GM18499 (cell line): ENCODE data around the gene MUC4.
"Not testable (repeated sequence)": the region's sequence is repeated elsewhere in the genome, so short reads cannot be mapped to it uniquely, and the experiment has no call there.

Source experiments
- ATAC-seq: cut with Tn5 transposase; IDR thresholded peaks from one replicate; pipeline ENCODE4 v1.9.1; 2021; ENCODE audit warnings: moderate number of reproducible peaks; ENCODE audit not compliant: insufficient read depth, unreplicated experiment

MUC4 gene

GRCh38 chr3:195839260-195840010 is 27.7 kb upstream of the MUC4 start:
- no peak for ATAC-seq

- no peak for ATAC-seq
Measured at GRCh38 chr3:195838714-195839113, 27.0 kb upstream of the MUC4 start.

- ATAC-seq, result no peak
Measured at GRCh38 chr3:195836476-195837135, 24.9 kb upstream of the MUC4 start.

- no peak for ATAC-seq
Measured at GRCh38 chr3:195835791-195836190, 24.1 kb upstream of the MUC4 start.

- no peak for ATAC-seq
Measured at GRCh38 chr3:195834675-195835583, 23.2 kb upstream of the MUC4 start.

- ATAC-seq, result no peak
Measured at GRCh38 chr3:195829897-195830254, 18.1 kb upstream of the MUC4 start.

- no peak for ATAC-seq
Measured at GRCh38 chr3:195828762-195829161, 17.0 kb upstream of the MUC4 start.

GRCh38 chr3:195825857-195826804 is 14.4 kb upstream of the MUC4 start:
- no peak for ATAC-seq

GRCh38 chr3:195825191-195825588 is 13.5 kb upstream of the MUC4 start:
- no peak for ATAC-seq

- not testable (repeated sequence) for ATAC-seq
Measured at GRCh38 chr3:195824425-195825190, 12.9 kb upstream of the MUC4 start.

- ATAC-seq, result no peak
Measured at GRCh38 chr3:195823999-195824398, 12.3 kb upstream of the MUC4 start.

GRCh38 chr3:195823280-195823679 is 11.6 kb upstream of the MUC4 start:
- no peak for ATAC-seq

- ATAC-seq, result no peak
Measured at GRCh38 chr3:195822131-195822696, 10.5 kb upstream of the MUC4 start.

GRCh38 chr3:195821403-195822130 is 9.8 kb upstream of the MUC4 start:
- no peak for ATAC-seq

- no peak for ATAC-seq
Measured at GRCh38 chr3:195820901-195821300, 9.2 kb upstream of the MUC4 start.

GRCh38 chr3:195820186-195820585 is 8.5 kb upstream of the MUC4 start:
- no peak for ATAC-seq

GRCh38 chr3:195818301-195818700 is 6.6 kb upstream of the MUC4 start:
- no peak for ATAC-seq

GRCh38 chr3:195817578-195818135 is 5.9 kb upstream of the MUC4 start:
- ATAC-seq, result no peak
